Liver (tissue), 10 donors: Measurements from ENCODE around the gene NCAPG2. TPM values are rescaled to one million over a fixed set of nuclear protein-coding genes. Genes with fewer than 3 reads are reported as not detected.

ENCODE experiments used
- DNase-seq: peaks from one replicate; pipeline ENCODE4 v3.0.0-alpha.2; 2017; ENCODE audit warnings: low spot score
- H3K27ac ChIP-seq, 2 donors: one replicate each; pipeline ENCODE4 v1.7.0; 2013; ENCODE audit warnings: inconsistent platforms in 2 of 2, low read length in 2 of 2, control low read depth in 1 of 2, low read depth in 1 of 2, mild to moderate bottlenecking in 1 of 2
- H3K27me3 ChIP-seq, 4 donors: one replicate each; pipeline versions ENCODE4 v1.6.1 to v1.7.0; 2013; ENCODE audit warnings: low read length in 3 of 4, inconsistent platforms in 1 of 4, mild to moderate bottlenecking in 1 of 4, moderate library complexity in 1 of 4; ENCODE audit not compliant: control insufficient read depth in 4 of 4, insufficient read depth in 4 of 4
- H3K36me3 ChIP-seq, 4 donors: one replicate each; pipeline versions ENCODE4 v1.6.1 to v1.7.0; 2013; ENCODE audit warnings: low read length in 3 of 4, mild to moderate bottlenecking in 3 of 4, low read depth in 1 of 4, moderate library complexity in 1 of 4; ENCODE audit not compliant: control insufficient read depth in 4 of 4, insufficient read depth in 3 of 4
- H3K4me1 ChIP-seq, 4 donors: one replicate each; pipeline versions ENCODE4 v1.6.1 to v1.7.0; 2013; ENCODE audit warnings: low read length in 3 of 4, mild to moderate bottlenecking in 3 of 4, moderate library complexity in 1 of 4; ENCODE audit not compliant: control insufficient read depth in 4 of 4, insufficient read depth in 4 of 4
- H3K4me3 ChIP-seq, 3 donors: one replicate each; pipeline versions ENCODE4 v1.6.1 to v1.7.0; 2013; ENCODE audit warnings: low read length in 3 of 3, control low read depth in 1 of 3, low read depth in 1 of 3, mild to moderate bottlenecking in 1 of 3
- H3K9ac ChIP-seq, 2 donors: one replicate each; pipeline ENCODE4 v1.7.0; 2013; ENCODE audit warnings: low read length in 2 of 2, mild to moderate bottlenecking in 2 of 2, moderate library complexity in 2 of 2, control low read depth in 1 of 2, low read depth in 1 of 2
- H3K9me3 ChIP-seq, 4 donors: one replicate each; pipeline versions ENCODE4 v1.6.1 to v1.7.0; 2013; ENCODE audit warnings: low read length in 3 of 4; ENCODE audit not compliant: control insufficient read depth in 4 of 4
- EGR1 ChIP-seq, 2 donors: IDR thresholded peaks; 2 replicates each; pipeline ENCODE4 v1.6.1; 2016 to 2018; ENCODE audit warnings: antibody characterized with exemption in 2 of 2, low read depth in 2 of 2
- GABPA ChIP-seq, 2 donors: IDR thresholded peaks in 1 of 2; conservative IDR thresholded peaks in 1 of 2; 2 replicates each; pipeline ENCODE4 v1.6.1; 2016; ENCODE audit warnings: antibody characterized with exemption in 2 of 2, mild to moderate bottlenecking in 1 of 2, moderate library complexity in 1 of 2
- HNF4G ChIP-seq: IDR thresholded peaks from 2 replicates; pipeline ENCODE4 v1.6.1; 2016; ENCODE audit warnings: antibody characterized with exemption
- JUND ChIP-seq, 2 donors: IDR thresholded peaks; 2 replicates each; pipeline ENCODE4 v1.6.1; 2016; ENCODE audit warnings: antibody characterized with exemption in 2 of 2
- NR2F2 ChIP-seq: IDR thresholded peaks from 2 replicates; pipeline ENCODE4 v1.6.1; 2016; ENCODE audit warnings: antibody characterized with exemption
- TAF1 ChIP-seq: conservative IDR thresholded peaks from 2 replicates; pipeline ENCODE4 v1.6.1; 2016; ENCODE audit warnings: antibody characterized with exemption, mild to moderate bottlenecking
- YY1 ChIP-seq: IDR thresholded peaks from 2 replicates; pipeline ENCODE4 v1.6.1; 2016; ENCODE audit warnings: antibody characterized with exemption, mild to moderate bottlenecking
- WGBS: extraction: QIAGEN DNeasy Blood & Tissue Kit; methylation state at CpG from one replicate; pipeline ENCODE4 v1.1.7; 2013; 5-methylcytosine and 5-hydroxymethylcytosine counted together
- polyA plus RNA-seq, 2 donors: library from polyadenylated mRNA; stranded (reverse) in 1 of 2; unstranded in 1 of 2; fragments of 200-250 nt in 1 of 2; fragments of >200 nt in 1 of 2; fragmentation: Nextera tagmentation in 1 of 2; extraction: Ambion mirVana in 1 of 2; gene quantifications; one replicate each; pipeline versions ENCODE4 v1.2.1 to v1.2.3, GENCODE V29; 2013 to 2015
- small RNA-seq: library from RNA; depleted of rRNA; stranded (forward); fragments of <200 nt; gene quantifications from one replicate; pipeline ENCODE3, GENCODE V24; 2014
- total RNA-seq, 2 donors: library from RNA; depleted of rRNA; stranded (reverse); fragments of >200 nt; gene quantifications; one replicate each; pipeline ENCODE4 v1.2.3, GENCODE V29; 2014
- donor health status: healthy.
- donor health status: healthy.
- donor health status: healthy.
- donor health status: healthy.
- donor health status: healthy.

Gene NCAPG2
- total and polyA plus RNA-seq, 4 donors: 0.89 to 37.4 (median 3.7) TPM

DNA sequence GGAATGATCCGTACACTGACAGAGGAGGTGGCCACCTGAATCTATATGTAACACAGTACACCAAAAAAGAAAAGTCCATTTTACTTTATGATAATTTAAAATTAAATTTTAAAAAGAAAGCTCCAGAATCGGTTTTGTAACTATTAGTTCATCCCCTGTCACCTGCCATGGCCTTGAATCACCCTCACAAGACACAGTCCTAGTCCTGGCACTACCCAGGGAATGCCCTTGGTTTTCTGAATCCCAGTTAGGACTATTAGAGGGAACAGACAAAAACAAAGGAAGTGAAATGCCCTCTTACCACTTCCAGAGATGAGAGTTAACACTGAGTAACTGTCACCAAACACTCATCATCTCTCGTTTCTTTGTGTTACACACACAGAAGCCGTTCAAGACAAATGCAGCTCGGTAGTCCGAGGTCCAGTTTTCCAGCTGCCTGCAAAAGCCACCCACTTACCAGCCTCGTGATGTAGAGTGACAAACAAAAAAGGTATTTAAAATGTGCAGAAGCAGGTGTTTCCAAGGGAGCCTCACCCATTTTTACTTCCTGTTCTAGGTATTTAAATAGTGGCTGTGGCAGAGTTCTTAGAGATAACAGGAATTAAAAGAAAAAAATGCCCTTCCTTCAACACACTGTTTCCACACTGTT lies 123.0 kb downstream of the NCAPG2 start:
- Histone ChIP-seq H3K36me3 (no peaks in the 10 kb centered on the region), H3K4me3 (no peak overlapping the region), H3K27me3 (peaks cover 0 to 6% (median 3%) of the 10 kb centered on the region in 4 donors), H3K4me1 (peaks cover 0 to 5% (median 3%) of the 10 kb centered on the region in 4 donors), H3K9ac (no peak overlapping the region), H3K9me3 (peaks cover 0 to 21% (median 9%) of the 10 kb centered on the region in 4 donors), H3K27ac (no peak overlapping the region)
- DNase-seq: no peak
- WGBS: 64% methylated on average over 7 of the region's 7 CpGs
- TF ChIP-seq GABPA (IDR thresholded peaks at IDR 0.05 in 1 of 2, conservative IDR thresholded peaks at IDR 0.05 in 1 of 2): no peak
- no peak for TF ChIP-seq TAF1
- no peak for TF ChIP-seq EGR1 (IDR thresholded peaks at IDR 0.05; ENCODE audit: low read depth in 2 of 2)
- TF ChIP-seq JUND (IDR thresholded peaks at IDR 0.05): no peak
- no peak for TF ChIP-seq HNF4G
- no peak for TF ChIP-seq YY1
- no peak for TF ChIP-seq NR2F2

Small RNA genes within 50 kb of the gene (small RNA-seq; reads per million reads assigned to genes)
- not detected for gene MIR5707
- gene THAP5P1: not detected

Other genes starting within 250 kb of the NCAPG2 start
- 1 to 10 TPM in 1 of 2 donors, under 1 TPM in 1; 0.75 to 1.9 TPM for gene PTPRN2, start 117.0 kb downstream of the NCAPG2 start, total RNA-seq
- 1 to 10 TPM in 1 of 2 donors, under 1 TPM in 1; 0.96 to 1.2 TPM for gene PTPRN2, start 117.0 kb downstream of the NCAPG2 start, polyA plus RNA-seq
- 10 to 100 TPM; 23.4 to 31.7 TPM for gene ESYT2, start 124.7 kb upstream of the NCAPG2 start, total RNA-seq
- 10 to 100 TPM in 1 of 2 donors, 1 to 10 TPM in 1; 4.9 to 11.0 TPM for gene ESYT2, start 124.7 kb upstream of the NCAPG2 start, polyA plus RNA-seq
- gene DYNC2I1, start 151.8 kb upstream of the NCAPG2 start, total RNA-seq: 1 to 10 TPM; 2.0 to 4.9 TPM
- 10 to 100 TPM in 1 of 2 donors, 1 to 10 TPM in 1; 2.2 to 12.9 TPM for gene DYNC2I1, start 151.8 kb upstream of the NCAPG2 start, polyA plus RNA-seq